ENCODE data around the gene SERPINB1.
"Not testable (repeated sequence)": the region's sequence is repeated elsewhere in the genome, so short reads cannot be mapped to it uniquely, and the experiment has no call there.

Gene SERPINB1

GRCh38 chr6:2841264-2842138 is at the start of gene SERPINB1:
TSS of gene SERPINB1 (minus strand) at chr6:2841863. CDS start at chr6:2840586, 1,277 bp downstream.
- DNase-seq (ENCODE audit: low read depth in 3 of 3), result peak; percentile 51 to 66 (median 63)

GRCh38 chr6:2890976-2891767 is 49.5 kb upstream of the SERPINB1 start:
- no peak for DNase-seq (ENCODE audit: low read depth in 3 of 3)

- no peak for DNase-seq (ENCODE audit: low read depth in 3 of 3)
Measured at GRCh38 chr6:2885967-2886735, 44.5 kb upstream of the SERPINB1 start.

- DNase-seq (ENCODE audit: low read depth in 3 of 3), result no peak
Measured at GRCh38 chr6:2884804-2885203, 43.1 kb upstream of the SERPINB1 start.

- DNase-seq (ENCODE audit: low read depth in 3 of 3), result no peak
Measured at GRCh38 chr6:2883673-2884072, 42.0 kb upstream of the SERPINB1 start.

GRCh38 chr6:2881423-2881822 is 39.8 kb upstream of the SERPINB1 start:
- no peak for DNase-seq (ENCODE audit: low read depth in 3 of 3)

- not testable (repeated sequence) for DNase-seq (ENCODE audit: low read depth in 3 of 3)
Measured at GRCh38 chr6:2880156-2880555, 38.5 kb upstream of the SERPINB1 start.

GRCh38 chr6:2877960-2878359 is 36.3 kb upstream of the SERPINB1 start:
- DNase-seq (ENCODE audit: low read depth in 3 of 3), result no peak

- DNase-seq (ENCODE audit: low read depth in 3 of 3), result no peak
Measured at GRCh38 chr6:2877057-2877882, 35.6 kb upstream of the SERPINB1 start.

- DNase-seq (ENCODE audit: low read depth in 3 of 3), result no peak
Measured at GRCh38 chr6:2876210-2877056, 34.8 kb upstream of the SERPINB1 start.

- DNase-seq (ENCODE audit: low read depth in 3 of 3), result no peak
Measured at GRCh38 chr6:2875359-2876191, 33.9 kb upstream of the SERPINB1 start.

- no peak for DNase-seq (ENCODE audit: low read depth in 3 of 3)
Measured at GRCh38 chr6:2873643-2874042, 32.0 kb upstream of the SERPINB1 start.

GRCh38 chr6:2872423-2873358 is 31.0 kb upstream of the SERPINB1 start:
- DNase-seq (ENCODE audit: low read depth in 3 of 3), result no peak

GRCh38 chr6:2871953-2872352 is 30.3 kb upstream of the SERPINB1 start:
- no peak for DNase-seq (ENCODE audit: low read depth in 3 of 3)

GRCh38 chr6:2871102-2871501 is 29.4 kb upstream of the SERPINB1 start:
- DNase-seq (ENCODE audit: low read depth in 3 of 3), result no peak

GRCh38 chr6:2870046-2870636 is 28.5 kb upstream of the SERPINB1 start:
- no peak for DNase-seq (ENCODE audit: low read depth in 3 of 3)

GRCh38 chr6:2868637-2869036 is 27.0 kb upstream of the SERPINB1 start:
- DNase-seq (ENCODE audit: low read depth in 3 of 3), result no peak
